ENCODE results near the gene CNOT2. TPM values are rescaled to one million over a fixed set of nuclear protein-coding genes. Genes with fewer than 3 reads are reported as not detected.

CNOT2 gene
- total and polyA plus RNA-seq, 7 donors: 36.7 to 171 (median 98.8) TPM

DNA sequence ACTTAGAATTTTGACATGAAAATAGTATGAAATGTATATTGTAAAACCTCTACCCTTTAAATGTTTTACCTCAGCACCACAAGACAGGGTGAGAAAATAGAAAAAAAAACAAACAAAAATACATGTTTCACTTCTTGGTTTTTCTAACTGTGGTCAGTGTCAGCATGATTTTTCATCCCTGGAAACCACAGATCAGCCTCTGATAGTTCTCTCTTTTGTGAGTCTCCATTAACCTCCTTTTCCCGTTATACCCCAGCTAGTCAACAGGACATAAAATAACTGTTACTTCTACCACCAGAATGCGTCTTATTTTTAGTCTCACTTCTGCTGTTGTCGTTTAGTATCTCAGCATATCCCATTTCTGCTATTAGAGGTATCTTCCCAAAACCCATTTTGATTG lies 74.5 kb downstream of the CNOT2 start:
- TF ChIP-seq POLR2A (IDR thresholded peaks at IDR 0.05): no peak
- TF ChIP-seq, protein P1, sequence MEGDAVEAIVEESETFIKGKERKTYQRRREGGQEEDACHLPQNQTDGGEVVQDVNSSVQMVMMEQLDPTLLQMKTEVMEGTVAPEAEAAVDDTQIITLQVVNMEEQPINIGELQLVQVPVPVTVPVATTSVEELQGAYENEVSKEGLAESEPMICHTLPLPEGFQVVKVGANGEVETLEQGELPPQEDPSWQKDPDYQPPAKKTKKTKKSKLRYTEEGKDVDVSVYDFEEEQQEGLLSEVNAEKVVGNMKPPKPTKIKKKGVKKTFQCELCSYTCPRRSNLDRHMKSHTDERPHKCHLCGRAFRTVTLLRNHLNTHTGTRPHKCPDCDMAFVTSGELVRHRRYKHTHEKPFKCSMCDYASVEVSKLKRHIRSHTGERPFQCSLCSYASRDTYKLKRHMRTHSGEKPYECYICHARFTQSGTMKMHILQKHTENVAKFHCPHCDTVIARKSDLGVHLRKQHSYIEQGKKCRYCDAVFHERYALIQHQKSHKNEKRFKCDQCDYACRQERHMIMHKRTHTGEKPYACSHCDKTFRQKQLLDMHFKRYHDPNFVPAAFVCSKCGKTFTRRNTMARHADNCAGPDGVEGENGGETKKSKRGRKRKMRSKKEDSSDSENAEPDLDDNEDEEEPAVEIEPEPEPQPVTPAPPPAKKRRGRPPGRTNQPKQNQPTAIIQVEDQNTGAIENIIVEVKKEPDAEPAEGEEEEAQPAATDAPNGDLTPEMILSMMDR (IDR thresholded peaks at IDR 0.05): no peak
- no peak for TF ChIP-seq EP300 (IDR thresholded peaks at IDR 0.05)
- no peak for TF ChIP-seq POLR2AphosphoS5 (IDR thresholded peaks at IDR 0.05)
- peaks cover 0 to 5% (median 0%) of the 10 kb centered on the region in 4 donors for H3K4me1 ChIP-seq
- WGBS, 2 donors: 50 to 78% methylated on average over 3 of the region's 3 CpGs
- intact Hi-C loops (cut with DNase I): no loop called here
- no peak overlapping the region for H3K4me3 ChIP-seq
- no peaks in the 10 kb centered on the region for H3K9me3 ChIP-seq
- no peak overlapping the region for H3K27ac ChIP-seq
- peaks cover 0 to 5% (median 0%) of the 10 kb centered on the region in 4 donors for H3K36me3 ChIP-seq
- DNase-seq: no peak
- no peaks in the 10 kb centered on the region for H3K27me3 ChIP-seq

DNA sequence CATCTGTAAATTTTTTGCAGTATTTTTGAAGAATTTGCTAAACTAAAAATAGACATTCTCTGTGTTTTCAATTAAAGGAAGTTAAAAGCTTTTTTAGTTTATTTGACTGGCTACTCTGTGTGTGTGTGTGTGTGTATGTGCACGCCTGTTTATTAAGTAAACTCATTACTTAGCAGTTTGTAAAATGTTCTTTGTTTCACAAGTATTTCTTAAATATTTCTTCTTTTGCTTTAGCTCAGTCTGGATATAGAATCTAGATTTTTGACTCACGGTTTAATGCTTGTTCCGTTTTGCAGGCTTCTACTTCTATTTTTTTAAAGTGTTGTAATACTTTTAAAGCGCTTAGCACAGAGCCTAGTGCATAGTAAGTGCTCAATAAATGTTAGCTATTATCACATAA lies 76.4 kb downstream of the CNOT2 start:
- 77 to 89% methylated on average over 4 of the region's 4 CpGs for WGBS, 2 donors
- Histone ChIP-seq H3K36me3 (peaks cover 0 to 6% (median 3%) of the 10 kb centered on the region in 4 donors), H3K27me3 (no peaks in the 10 kb centered on the region), H3K4me3 (no peak overlapping the region), H3K27ac (no peak overlapping the region), H3K9me3 (no peaks in the 10 kb centered on the region), H3K4me1 (peaks cover 0 to 4% (median 0%) of the 10 kb centered on the region in 4 donors)
- DNase-seq: no peak
- intact Hi-C loops (cut with DNase I): no loop called here
- no peak for TF ChIP-seq POLR2A (IDR thresholded peaks at IDR 0.05)
- TF ChIP-seq, protein P1 (IDR thresholded peaks at IDR 0.05): no peak
- no peak for TF ChIP-seq EP300 (IDR thresholded peaks at IDR 0.05)
- no peak for TF ChIP-seq POLR2AphosphoS5 (IDR thresholded peaks at IDR 0.05)

DNA sequence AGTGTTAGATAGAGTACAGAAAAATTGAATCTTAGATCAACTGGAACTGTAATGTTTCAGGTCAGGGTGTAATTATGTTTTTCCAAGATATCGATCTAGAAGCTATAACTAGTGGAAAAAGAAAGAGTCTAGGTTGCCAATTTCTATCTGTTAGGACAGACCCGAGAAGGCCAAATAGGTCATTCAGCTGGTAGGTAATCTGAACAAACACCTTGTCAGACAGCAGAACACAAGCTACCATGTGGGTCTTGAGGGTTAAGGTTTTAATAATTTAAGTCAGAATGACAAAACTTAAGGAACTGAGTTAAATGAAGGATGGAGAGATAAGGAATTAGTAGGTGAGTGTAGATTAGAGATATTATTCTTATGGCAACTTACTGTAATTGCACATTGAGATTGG lies 78.0 kb downstream of the CNOT2 start:
- Histone ChIP-seq H3K36me3 (peaks cover 0 to 6% (median 3%) of the 10 kb centered on the region in 4 donors), H3K27me3 (no peaks in the 10 kb centered on the region), H3K9me3 (no peaks in the 10 kb centered on the region), H3K4me1 (no peaks in the 10 kb centered on the region), H3K4me3 (no peak overlapping the region), H3K27ac (no peak overlapping the region)
- no peak for TF ChIP-seq EP300 (IDR thresholded peaks at IDR 0.05)
- no peak for TF ChIP-seq POLR2AphosphoS5 (IDR thresholded peaks at IDR 0.05)
- TF ChIP-seq, protein P1 (IDR thresholded peaks at IDR 0.05): no peak
- no peak for TF ChIP-seq POLR2A (IDR thresholded peaks at IDR 0.05)
- WGBS, 2 donors: 95 to 96% methylated on average over 2 of the region's 2 CpGs
- intact Hi-C loops (cut with DNase I): no loop called here
- DNase-seq: no peak

DNA sequence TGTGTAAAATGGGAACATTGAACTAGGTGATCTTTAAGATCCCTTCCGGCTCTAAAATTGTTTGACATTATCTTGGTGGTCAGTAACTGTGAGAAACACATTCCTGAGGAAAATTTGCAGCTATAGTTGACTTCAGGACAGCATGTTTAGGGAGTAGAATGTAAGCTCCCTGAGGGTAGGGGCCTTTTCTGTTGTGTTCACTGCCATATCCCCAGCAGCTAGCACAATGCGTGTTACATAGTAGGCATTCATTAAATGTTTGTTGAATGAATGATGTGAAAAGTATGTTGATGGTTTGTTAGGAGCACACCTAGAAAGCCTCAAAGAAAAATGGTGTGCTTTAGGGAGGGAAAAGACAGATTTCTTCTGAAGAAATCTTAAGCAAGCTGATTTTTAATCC lies 84.3 kb downstream of the CNOT2 start:
- Histone ChIP-seq H3K27me3 (no peaks in the 10 kb centered on the region), H3K27ac (no peak overlapping the region), H3K9me3 (no peaks in the 10 kb centered on the region), H3K4me3 (no peak overlapping the region), H3K4me1 (no peaks in the 10 kb centered on the region), H3K36me3 (peaks cover 0 to 5% (median 2%) of the 10 kb centered on the region in 4 donors)
- TF ChIP-seq, protein P1 (IDR thresholded peaks at IDR 0.05): no peak
- TF ChIP-seq EP300 (IDR thresholded peaks at IDR 0.05) (no peak), POLR2A (IDR thresholded peaks at IDR 0.05) (no peak), POLR2AphosphoS5 (IDR thresholded peaks at IDR 0.05) (no peak)
- WGBS, 2 donors: 97 to 98% methylated on average over 2 of the region's 2 CpGs
- intact Hi-C loops (cut with DNase I): no loop called here
- no peak for DNase-seq

DNA sequence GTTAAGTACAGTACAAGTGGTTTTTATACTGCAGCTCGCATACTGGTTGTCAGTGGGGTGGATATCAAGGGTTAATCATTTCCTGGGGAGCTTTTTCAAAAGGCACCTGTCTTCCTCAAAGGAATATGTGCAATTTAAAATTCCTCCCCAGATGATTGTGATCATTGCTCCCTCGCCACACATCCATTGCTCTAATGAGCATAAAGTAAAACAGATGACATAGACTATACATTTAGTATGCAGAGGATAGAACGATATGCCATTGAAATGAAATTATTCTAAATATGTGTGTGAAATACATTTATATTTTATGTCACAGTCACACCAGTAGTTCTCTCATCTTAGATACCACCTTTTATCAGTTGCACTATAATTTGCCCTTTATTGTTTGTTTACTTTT lies 86.5 kb downstream of the CNOT2 start:
- Histone ChIP-seq H3K36me3 (no peaks in the 10 kb centered on the region), H3K4me1 (no peaks in the 10 kb centered on the region), H3K27ac (no peak overlapping the region), H3K9me3 (no peaks in the 10 kb centered on the region), H3K27me3 (no peaks in the 10 kb centered on the region), H3K4me3 (no peak overlapping the region)
- 93 to 97% methylated on average over 3 of the region's 3 CpGs for WGBS, 2 donors
- no peak for DNase-seq
- TF ChIP-seq POLR2A (IDR thresholded peaks at IDR 0.05) (no peak), POLR2AphosphoS5 (IDR thresholded peaks at IDR 0.05) (no peak), EP300 (IDR thresholded peaks at IDR 0.05) (no peak)
- TF ChIP-seq, protein P1 (IDR thresholded peaks at IDR 0.05): no peak
- intact Hi-C loops (cut with DNase I): no loop called here

Measured in sigmoid colon (tissue), 7 donors.